ENCODE results near the gene CEACAM7. TPM values are rescaled to one million over a fixed set of nuclear protein-coding genes. Genes with fewer than 3 reads are reported as not detected.
"Not testable (repeated sequence)": the region's sequence is repeated elsewhere in the genome, so short reads cannot be mapped to it uniquely, and the experiment has no call there.

Gene CEACAM7
- total RNA-seq, 1 experiment from 2014 or later, result not detected

GRCh38 chr19:41709516-41709915, 21.4 kb upstream of the CEACAM7 start:
- CTCF ChIA-PET, result not testable (repeated sequence)

GRCh38 chr19:41708481-41708880, 20.4 kb upstream of the CEACAM7 start, which contains the start of gene CEACAM5:
Gene CEACAM5 (plus strand): TSS chr19:41708626. CDS start chr19:41708732, 106 bp downstream.
- peaks cover 48% of the 10 kb centered on the region for H3K27me3 ChIP-seq (ENCODE audit: insufficient read depth, low read length)
- ATAC-seq (no peak), DNase-seq (ENCODE audit: low read depth, low spot score) (no peak)
- H3K79me2 ChIP-seq (ENCODE audit: insufficient read depth, low read length), result no peaks in the 10 kb centered on the region
- no peak within 1 kb of the TSS for H2AFZ ChIP-seq (ENCODE audit: low read depth, low read length, poor library complexity, severe bottlenecking)
- no peaks in the 10 kb centered on the region for H3K9me3 ChIP-seq (ENCODE audit: control insufficient read depth in 1 of 2, insufficient read depth in 1 of 2, low read depth in 1 of 2, low read length in 2 of 2)
- RAD21 ChIA-PET (ENCODE audit: low non-redundant PET in 1 of 2, low total read pairs in 2 of 2, uncharacterized antibody in 2 of 2, unreplicated experiment in 2 of 2), result no interaction called here
- CTCF ChIA-PET, result no interaction called here
- intact Hi-C loops (cut with micrococcal nuclease), result loop anchor here (5.0 to 10.0 kb wide), 2 partner anchors 79 to 246 kb away; partner anchors contain the start of gene RABAC1
- no peak within 1 kb of the TSS for H3K4me3 ChIP-seq (replicated peaks in 1 of 2; ENCODE audit: low read depth in 1 of 2, low read length in 2 of 2)
- no peak within 1 kb of the TSS for H3K9ac ChIP-seq (ENCODE audit: low read length)
- no peak within 1 kb of the TSS for H3K27ac ChIP-seq (ENCODE audit: low read depth, low read length)
- no TSS peak for BruUV-seq (replicated peaks)
- POLR2A ChIA-PET, result no interaction called here
- H3K36me3 ChIP-seq (ENCODE audit: control insufficient read depth in 1 of 2, insufficient read depth in 2 of 2, low read length in 2 of 2), result no peaks in the 10 kb centered on the region
- H3K9me2 ChIP-seq (ENCODE audit: insufficient read depth), result no peaks in the 10 kb centered on the region
- H3K4me2 ChIP-seq (ENCODE audit: low read length), result no peak within 1 kb of the TSS
- 0 out of 4 replicates have a peak, but pooled peaks cover 0 to 4% of the 10 kb centered on the region in 2 experiments for H3K4me1 ChIP-seq (ENCODE audit: control insufficient read depth in 1 of 2, insufficient read depth in 2 of 2, low read length in 2 of 2)
- no peaks in the 10 kb centered on the region for H4K20me1 ChIP-seq (ENCODE audit: insufficient read depth)
- TF ChIP-seq FOSL1 (IDR thresholded peaks at IDR 0.05; ENCODE audit: low read depth) (no peak), ATF3 (IDR thresholded peaks at IDR 0.05) (no peak), TCF7L2 (IDR thresholded peaks at IDR 0.05; ENCODE audit: borderline replicate concordance, extremely low read depth, insufficient read depth, insufficient read length) (no peak), ZNF274 (IDR thresholded peaks at IDR 0.05; ENCODE audit: low read depth, low read length) (no peak), RAD21 (IDR thresholded peaks at IDR 0.05; ENCODE audit: low read depth) (no peak), YY1 (IDR thresholded peaks at IDR 0.05; ENCODE audit: extremely low read depth, insufficient replicate concordance, low read depth, low read length) (no peak), REST (IDR thresholded peaks at IDR 0.05; ENCODE audit: low read depth) (no peak), SIN3A (IDR thresholded peaks at IDR 0.05; ENCODE audit: low read depth) (no peak), ELF1 (IDR thresholded peaks at IDR 0.05; ENCODE audit: borderline replicate concordance, low read depth) (no peak), MAX (IDR thresholded peaks at IDR 0.05) (no peak), EZH2 (IDR thresholded peaks at IDR 0.05) (no peak), CEBPB (IDR thresholded peaks at IDR 0.05; ENCODE audit: low read depth) (no peak), ZFX (IDR thresholded peaks at IDR 0.05) (no peak), JUND (IDR thresholded peaks at IDR 0.05) (no peak), EZH2phosphoT487 (IDR thresholded peaks at IDR 0.05; ENCODE audit: borderline replicate concordance) (no peak), SP1 (IDR thresholded peaks at IDR 0.05; ENCODE audit: low read depth) (no peak)

More at GRCh38 chr19:41709516-41709915, 21.4 kb upstream of the CEACAM7 start:
- RAD21 ChIA-PET (ENCODE audit: low non-redundant PET in 1 of 2, low total read pairs in 2 of 2, uncharacterized antibody in 2 of 2, unreplicated experiment in 2 of 2); H3K4me1 ChIP-seq (ENCODE audit: control insufficient read depth in 1 of 2, insufficient read depth in 2 of 2, low read length in 2 of 2); H3K27ac ChIP-seq (ENCODE audit: low read depth, low read length); H3K4me3 ChIP-seq (replicated peaks in 1 of 2; ENCODE audit: low read depth in 1 of 2, low read length in 2 of 2); H3K79me2 ChIP-seq (ENCODE audit: insufficient read depth, low read length); ATAC-seq; H3K4me2 ChIP-seq (ENCODE audit: low read length); H3K9ac ChIP-seq (ENCODE audit: low read length); H2AFZ ChIP-seq (ENCODE audit: low read depth, low read length, poor library complexity, severe bottlenecking); DNase-seq (ENCODE audit: low read depth, low spot score); H3K9me3 ChIP-seq (ENCODE audit: control insufficient read depth in 1 of 2, insufficient read depth in 1 of 2, low read depth in 1 of 2, low read length in 2 of 2); H3K36me3 ChIP-seq (ENCODE audit: control insufficient read depth in 1 of 2, insufficient read depth in 2 of 2, low read length in 2 of 2); H3K9me2 ChIP-seq (ENCODE audit: insufficient read depth); BruUV-seq (replicated peaks); H4K20me1 ChIP-seq (ENCODE audit: insufficient read depth); POLR2A ChIA-PET: not testable (repeated sequence)
- peaks cover 47% of the 10 kb centered on the region for H3K27me3 ChIP-seq (ENCODE audit: insufficient read depth, low read length)
- intact Hi-C loops (cut with micrococcal nuclease), result loop anchor here (5.0 to 10.0 kb wide), 2 partner anchors 78 to 245 kb away; partner anchors contain the start of gene RABAC1
